EH (cell line): ENCODE data around the gene PTCRA.
A peak's percentile ranks its signal among the peaks of the same experiment; 100 is the strongest.
"Not testable (repeated sequence)": the region's sequence is repeated elsewhere in the genome, so short reads cannot be mapped to it uniquely, and the experiment has no call there.

Experiments used
- DNase-seq: peaks from one replicate; pipeline ENCODE4 v3.0.0-alpha.2; 2015; ENCODE audit warnings: low read depth

The PTCRA gene

GRCh38 chr6:42940493-42941045 is 24.7 kb downstream of the PTCRA start:
- no peak for DNase-seq

DNA sequence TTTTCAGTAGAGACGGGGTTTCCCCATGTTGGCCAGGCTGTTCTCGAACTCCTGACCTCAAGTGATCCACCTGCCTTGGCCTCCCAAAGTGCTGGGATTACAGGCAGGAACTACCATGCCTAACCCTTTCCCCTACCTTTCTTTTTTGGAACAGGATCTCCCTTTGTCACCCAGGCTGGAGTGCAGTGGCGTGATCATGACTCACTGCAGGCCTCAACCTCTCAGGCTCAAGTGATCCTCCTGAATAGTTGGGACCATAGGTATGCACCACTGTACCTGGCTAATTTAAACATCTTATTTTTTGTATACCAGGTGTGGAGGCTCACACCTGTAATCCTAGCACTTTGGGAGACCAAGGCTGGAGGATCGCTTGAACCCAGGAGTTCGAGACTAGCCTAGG is 25.5 kb downstream of the PTCRA start:
- DNase-seq, result not testable (repeated sequence)

GRCh38 chr6:42942444-42942843 is 26.6 kb downstream of the PTCRA start:
- DNase-seq, result no peak

GRCh38 chr6:42947950-42948349 is 32.1 kb downstream of the PTCRA start:
- no peak for DNase-seq

DNA sequence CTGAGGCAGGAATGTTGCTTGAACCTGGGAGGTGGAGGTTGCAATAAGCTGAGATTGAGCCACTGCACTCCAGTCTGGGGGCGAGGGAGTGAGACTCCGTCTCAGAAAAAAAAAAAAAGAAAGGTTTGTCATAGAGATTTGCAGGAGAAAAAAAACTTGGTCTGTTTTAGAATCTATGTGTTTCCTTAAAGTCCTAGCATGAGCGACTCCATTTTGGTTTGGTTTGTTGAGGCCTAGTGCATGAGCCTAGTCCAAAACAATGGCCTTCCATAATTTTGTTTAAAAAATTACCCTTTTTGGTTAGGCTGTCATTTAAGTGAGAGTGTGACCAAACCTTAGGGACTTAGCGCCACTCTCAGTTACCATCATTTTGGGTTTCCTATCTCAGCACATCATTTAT is 36.5 kb downstream of the PTCRA start:
- no peak for DNase-seq

GRCh38 chr6:42954405-42954804 is 38.6 kb downstream of the PTCRA start:
- DNase-seq, result not testable (repeated sequence)

GRCh38 chr6:42958125-42958524 is 42.3 kb downstream of the PTCRA start:
- no peak for DNase-seq

GRCh38 chr6:42959917-42960242 is 44.0 kb downstream of the PTCRA start:
- DNase-seq, result no peak

- peak; percentile 34 for DNase-seq
These were observed 44.6 kb downstream of the PTCRA start, which contains the start of gene GNMT for GRCh38 chr6:42960243-42961019. TSS of gene GNMT (plus strand) at chr6:42960754. CDS start at chr6:42960768, 14 bp downstream.

DNA sequence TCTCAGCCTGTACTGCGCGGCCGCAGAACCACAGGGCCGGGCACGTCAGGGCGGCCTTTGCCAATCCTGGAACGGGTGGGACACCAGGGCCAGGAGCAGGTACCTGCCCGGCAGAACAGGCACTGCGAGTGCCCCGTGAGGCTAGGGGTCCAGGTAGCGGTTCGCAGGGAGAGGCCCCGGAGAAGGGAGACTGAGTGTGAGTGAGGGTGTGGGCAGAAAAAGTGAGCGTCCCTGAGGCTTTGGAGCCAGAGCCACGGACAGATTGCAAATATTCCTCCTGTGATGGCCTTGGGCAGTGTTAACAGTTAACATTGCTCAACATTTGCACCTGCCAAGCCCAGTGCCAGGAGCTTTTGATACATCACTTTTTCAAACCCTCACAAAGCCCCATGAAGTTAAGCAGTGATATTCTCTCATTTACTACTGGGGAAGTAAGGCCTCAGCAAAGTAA is 45.2 kb downstream of the PTCRA start:
- no peak for DNase-seq

- no peak for DNase-seq
These were observed 46.2 kb downstream of the PTCRA start for GRCh38 chr6:42962096-42962495.

GRCh38 chr6:42962502-42963178 is 46.8 kb downstream of the PTCRA start:
- DNase-seq, result no peak

GRCh38 chr6:42963179-42963854 is 47.5 kb downstream of the PTCRA start:
- DNase-seq, result no peak

- peak; percentile 68 for DNase-seq
These were observed 48.2 kb downstream of the PTCRA start for GRCh38 chr6:42963855-42964605.

GRCh38 chr6:42966571-42966970 is 50.7 kb downstream of the PTCRA start:
- DNase-seq, result no peak

DNA sequence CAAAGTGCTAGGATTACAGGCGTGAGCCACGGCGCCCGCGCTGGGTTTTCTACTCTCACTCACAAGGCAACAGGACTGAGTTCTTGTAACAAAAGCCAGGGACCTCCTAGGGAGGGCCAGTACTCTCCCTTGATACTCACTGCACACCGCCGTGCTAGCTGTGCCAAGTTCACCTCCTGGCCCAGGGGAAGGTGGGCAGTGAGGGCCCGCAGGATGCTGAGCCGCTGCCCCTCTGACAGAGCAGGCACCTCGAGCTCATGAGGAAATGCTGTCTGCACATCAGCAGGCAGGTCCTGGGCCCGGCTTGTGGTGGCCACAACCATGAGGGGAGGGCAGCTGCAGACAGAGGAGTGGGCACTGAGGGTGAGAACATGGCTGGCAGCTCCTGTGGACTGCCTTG is 51.4 kb downstream of the PTCRA start:
- no peak for DNase-seq

DNA sequence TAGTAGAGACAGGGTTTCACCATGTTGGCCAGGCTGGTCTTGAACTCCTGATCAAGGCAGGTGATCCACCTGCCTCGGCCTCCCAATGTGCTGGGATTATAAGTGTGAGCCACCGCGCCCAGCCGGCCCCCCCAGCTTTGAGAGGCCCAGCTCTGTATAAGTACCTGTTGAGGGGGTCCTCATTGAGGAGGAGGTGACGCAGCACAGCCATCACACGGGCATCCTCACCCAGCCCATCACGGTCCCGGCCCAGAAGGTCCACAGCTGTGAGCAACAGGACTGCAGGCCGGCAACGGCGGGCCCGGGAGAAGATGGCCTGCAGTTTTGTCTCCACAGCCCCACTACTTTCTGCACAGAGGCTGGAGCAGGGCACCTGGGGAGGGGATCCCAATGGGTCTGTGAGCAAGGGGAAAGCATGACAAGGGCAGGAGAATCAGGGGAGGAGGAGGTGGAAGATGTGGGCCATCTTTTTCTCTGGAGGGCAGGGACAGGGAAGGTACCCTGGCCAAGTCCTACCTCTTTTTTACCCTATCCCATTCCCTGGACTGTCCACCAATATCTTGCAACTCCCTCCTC is 52.4 kb downstream of the PTCRA start:
- DNase-seq, result no peak

GRCh38 chr6:42968783-42969182 is 52.9 kb downstream of the PTCRA start:
- no peak for DNase-seq

- no peak for DNase-seq
These were observed 53.6 kb downstream of the PTCRA start for GRCh38 chr6:42969431-42969830.

- no peak for DNase-seq
These were observed 54.1 kb downstream of the PTCRA start for GRCh38 chr6:42969934-42970333.

- DNase-seq, result peak; percentile 56
These were observed 55.2 kb downstream of the PTCRA start for GRCh38 chr6:42970871-42971612.
